MM.1S (cell line): ENCODE data around the gene LMLN.

Experiments used
- DNase-seq: peaks from one replicate; pipeline ENCODE4 v3.0.0-alpha.2; 2015
- H2AFZ ChIP-seq: fragments of 300-600 bp; sonication (generic); 2 replicates; pipeline ENCODE4 v1.6.0; 2016; ENCODE audit warnings: antibody characterized with exemption, low read length
- H3F3A ChIP-seq: fragments of 300-600 bp; sonication (generic); 2 replicates; pipeline ENCODE4 v1.6.1; 2016; ENCODE audit warnings: mild to moderate bottlenecking, antibody characterized with exemption, low read length, moderate library complexity, mixed read lengths; ENCODE audit not compliant: insufficient read depth
- H3K27ac ChIP-seq: fragments of 300-600 bp; sonication (generic); 2 replicates; pipeline ENCODE4 v1.5.1; 2016; ENCODE audit warnings: mild to moderate bottlenecking, low read length
- H3K27me3 ChIP-seq: fragments of 300-600 bp; sonication (generic); replicated peaks from 2 replicates; pipeline ENCODE4 v1.6.0; 2016; ENCODE audit warnings: low read length; ENCODE audit not compliant: insufficient read depth
- H3K36me3 ChIP-seq: fragments of 300-600 bp; sonication (generic); replicated peaks from 2 replicates; pipeline ENCODE4 v1.6.1; 2016; ENCODE audit warnings: mild to moderate bottlenecking, low read length, mixed read lengths; ENCODE audit not compliant: insufficient read depth
- H3K4me1 ChIP-seq: fragments of 300-600 bp; sonication (generic); 2 replicates; pipeline ENCODE4 v1.6.1; 2016; ENCODE audit warnings: low read length, mixed read lengths
- H3K4me2 ChIP-seq: fragments of 300-600 bp; sonication (generic); 2 replicates; pipeline ENCODE4 v1.6.0; 2016; ENCODE audit warnings: low read depth, low read length
- H3K4me3 ChIP-seq: fragments of 300-600 bp; sonication (generic); 2 replicates; pipeline ENCODE4 v1.5.1; 2016; ENCODE audit warnings: low read length, mixed read lengths
- H3K79me2 ChIP-seq: fragments of 300-600 bp; sonication (generic); 2 replicates; pipeline ENCODE4 v1.6.1; 2016; ENCODE audit warnings: mixed run types, low read length, mixed read lengths
- H3K9ac ChIP-seq: fragments of 300-600 bp; sonication (generic); 2 replicates; pipeline ENCODE4 v1.6.1; 2016; ENCODE audit warnings: low read length, mixed read lengths
- H3K9me2 ChIP-seq: fragments of 300-600 bp; sonication (generic); replicated peaks from 2 replicates; pipeline ENCODE4 v1.6.1; 2016; ENCODE audit warnings: mild to moderate bottlenecking, low read length, mixed read lengths; ENCODE audit not compliant: insufficient read depth
- H3K9me3 ChIP-seq: fragments of 300-600 bp; sonication (generic); replicated peaks from 2 replicates; pipeline ENCODE4 v1.6.1; 2016; ENCODE audit warnings: mild to moderate bottlenecking, low read length, mixed read lengths; ENCODE audit not compliant: insufficient read depth
- H4K20me1 ChIP-seq: fragments of 300-600 bp; sonication (generic); 2 replicates; pipeline ENCODE4 v1.6.1; 2016; ENCODE audit warnings: mild to moderate bottlenecking, low read length, moderate library complexity, mixed read lengths; ENCODE audit not compliant: insufficient read depth
- CTCF ChIP-seq: fragments of 300-600 bp; sonication (generic); IDR thresholded peaks from 2 replicates; pipeline ENCODE4 v1.5.1; 2016; ENCODE audit warnings: antibody characterized with exemption, low read length, mixed read lengths
- EZH2 ChIP-seq: fragments of 300-600 bp; sonication (generic); optimal IDR thresholded peaks from 2 replicates; pipeline ENCODE3; 2017; ENCODE audit warnings: low read depth, mild to moderate bottlenecking, antibody characterized with exemption, low read length, mixed read lengths
- EZH2phosphoT487 ChIP-seq: fragments of 300-600 bp; sonication (generic); IDR thresholded peaks from 2 replicates; pipeline ENCODE4 v1.6.1; 2018; ENCODE audit warnings: antibody characterized with exemption, low read length

LMLN gene

GRCh38 chr3:197989651-197990050 is 29.6 kb downstream of the LMLN start:
- H2AFZ ChIP-seq, result no peak overlapping the region
- H3K9me2 ChIP-seq, result no peaks in the 10 kb centered on the region
- no peak overlapping the region for H3K4me3 ChIP-seq
- no peaks in the 10 kb centered on the region for H3K27me3 ChIP-seq
- H3K27ac ChIP-seq, result no peak overlapping the region
- H3K9ac ChIP-seq, result no peak overlapping the region
- H4K20me1 ChIP-seq, result no peaks in the 10 kb centered on the region
- no peaks in the 10 kb centered on the region for H3K36me3 ChIP-seq
- DNase-seq, result no peak
- H3K4me2 ChIP-seq, result no peak overlapping the region
- no peaks in the 10 kb centered on the region for H3K9me3 ChIP-seq
- H3K4me1 ChIP-seq, result no peaks in the 10 kb centered on the region
- no peaks in the 10 kb centered on the region for H3K79me2 ChIP-seq
- TF ChIP-seq EZH2phosphoT487 (no peak), CTCF (no peak), EZH2 (no peak)
- no peaks in the 10 kb centered on the region for H3F3A ChIP-seq

DNA sequence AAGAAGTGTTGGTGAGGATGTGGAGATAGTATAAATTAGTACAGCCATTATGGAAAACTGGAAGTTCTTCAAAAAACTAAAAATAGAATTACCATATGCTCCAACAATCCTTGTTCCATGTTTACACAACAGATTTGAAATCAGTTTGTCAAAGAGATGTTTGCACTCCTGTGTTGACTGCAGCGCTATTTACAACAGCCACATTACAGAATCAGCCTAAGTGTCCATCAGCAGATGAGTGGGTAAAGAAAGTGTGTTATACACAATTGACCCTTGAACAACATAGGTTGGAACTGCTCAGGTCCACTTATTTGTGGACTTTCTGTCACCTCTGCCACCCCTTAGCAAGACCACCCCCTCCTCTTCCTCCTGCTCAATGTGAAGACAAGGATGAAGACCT is 34.7 kb downstream of the LMLN start:
- Histone ChIP-seq H3K4me1 (no peaks in the 10 kb centered on the region), H3K9ac (no peak overlapping the region), H3K4me2 (no peak overlapping the region), H2AFZ (no peak overlapping the region), H3K4me3 (no peak overlapping the region), H3K9me2 (no peaks in the 10 kb centered on the region), H4K20me1 (no peaks in the 10 kb centered on the region), H3K27ac (no peak overlapping the region), H3K36me3 (no peaks in the 10 kb centered on the region), H3K27me3 (no peaks in the 10 kb centered on the region), H3K9me3 (no peaks in the 10 kb centered on the region), H3K79me2 (no peaks in the 10 kb centered on the region), H3F3A (no peaks in the 10 kb centered on the region)
- no peak for DNase-seq
- TF ChIP-seq CTCF (no peak), EZH2 (no peak), EZH2phosphoT487 (no peak)

- H3K4me1 ChIP-seq, result no peaks in the 10 kb centered on the region
- H3F3A ChIP-seq, result no peaks in the 10 kb centered on the region
- H3K27me3 ChIP-seq, result no peaks in the 10 kb centered on the region
- H3K9me2 ChIP-seq, result no peaks in the 10 kb centered on the region
- no peak overlapping the region for H3K27ac ChIP-seq
- H3K79me2 ChIP-seq, result no peaks in the 10 kb centered on the region
- no peaks in the 10 kb centered on the region for H3K36me3 ChIP-seq
- H2AFZ ChIP-seq, result no peak overlapping the region
- H3K4me2 ChIP-seq, result no peak overlapping the region
- H3K9me3 ChIP-seq, result no peaks in the 10 kb centered on the region
- no peak overlapping the region for H3K4me3 ChIP-seq
- no peak overlapping the region for H3K9ac ChIP-seq
- TF ChIP-seq CTCF, result no peak
- TF ChIP-seq EZH2, result no peak
- no peak for TF ChIP-seq EZH2phosphoT487
- DNase-seq, result no peak
- H4K20me1 ChIP-seq, result no peaks in the 10 kb centered on the region
Observed at GRCh38 chr3:197996855-197997254, 36.8 kb downstream of the LMLN start.

- H3K9me3 ChIP-seq, result no peaks in the 10 kb centered on the region
- no peak overlapping the region for H3K4me2 ChIP-seq
- H3F3A ChIP-seq, result no peaks in the 10 kb centered on the region
- no peak overlapping the region for H3K9ac ChIP-seq
- H3K4me3 ChIP-seq, result no peak overlapping the region
- H3K27ac ChIP-seq, result no peak overlapping the region
- no peak for DNase-seq
- H3K36me3 ChIP-seq, result no peaks in the 10 kb centered on the region
- TF ChIP-seq EZH2phosphoT487, result no peak
- TF ChIP-seq EZH2, result no peak
- no peak for TF ChIP-seq CTCF
- H3K27me3 ChIP-seq, result no peaks in the 10 kb centered on the region
- H3K4me1 ChIP-seq, result no peaks in the 10 kb centered on the region
- H3K9me2 ChIP-seq, result no peaks in the 10 kb centered on the region
- no peak overlapping the region for H2AFZ ChIP-seq
- H3K79me2 ChIP-seq, result no peaks in the 10 kb centered on the region
- no peaks in the 10 kb centered on the region for H4K20me1 ChIP-seq
Observed at GRCh38 chr3:197997936-197998335, 37.9 kb downstream of the LMLN start.
